Kidney epithelial cell (primary cell): ENCODE results near the gene SLC25A12. TPM values are rescaled to one million over a fixed set of nuclear protein-coding genes. Genes with fewer than 3 reads are reported as not detected.

Experiments used
- DNase-seq: peaks from one replicate; pipeline ENCODE4 v3.0.0-alpha.2; 2010; ENCODE audit warnings: low read depth
- H3K27me3 ChIP-seq: 2 replicates; pipeline ENCODE4 v1.6.0; 2011; ENCODE audit warnings: low read length; ENCODE audit not compliant: control insufficient read depth, insufficient read depth
- H3K36me3 ChIP-seq: 2 replicates; pipeline ENCODE4 v1.5.1; 2011; ENCODE audit warnings: low read length; ENCODE audit not compliant: control insufficient read depth, insufficient read depth
- H3K4me3 ChIP-seq: 2 replicates; pipeline ENCODE4 v1.5.1; 2011; ENCODE audit warnings: low read depth, mild to moderate bottlenecking, control low read depth, low read length
- CTCF ChIP-seq: IDR thresholded peaks from 2 replicates; pipeline ENCODE4 v1.5.1; 2011; ENCODE audit warnings: mild to moderate bottlenecking, moderate library complexity, low read length, control low read depth, inconsistent platforms; ENCODE audit not compliant: insufficient read depth, poor library complexity, severe bottlenecking
- total RNA-seq: library from RNA; depleted of rRNA; stranded (reverse); fragments of >200 nt; gene quantifications from 2 replicates; pipeline ENCODE4 v1.2.3, GENCODE V29; 2015

Gene SLC25A12
- total RNA-seq, 1 donor from 2014 or later = 9.1 TPM

DNA sequence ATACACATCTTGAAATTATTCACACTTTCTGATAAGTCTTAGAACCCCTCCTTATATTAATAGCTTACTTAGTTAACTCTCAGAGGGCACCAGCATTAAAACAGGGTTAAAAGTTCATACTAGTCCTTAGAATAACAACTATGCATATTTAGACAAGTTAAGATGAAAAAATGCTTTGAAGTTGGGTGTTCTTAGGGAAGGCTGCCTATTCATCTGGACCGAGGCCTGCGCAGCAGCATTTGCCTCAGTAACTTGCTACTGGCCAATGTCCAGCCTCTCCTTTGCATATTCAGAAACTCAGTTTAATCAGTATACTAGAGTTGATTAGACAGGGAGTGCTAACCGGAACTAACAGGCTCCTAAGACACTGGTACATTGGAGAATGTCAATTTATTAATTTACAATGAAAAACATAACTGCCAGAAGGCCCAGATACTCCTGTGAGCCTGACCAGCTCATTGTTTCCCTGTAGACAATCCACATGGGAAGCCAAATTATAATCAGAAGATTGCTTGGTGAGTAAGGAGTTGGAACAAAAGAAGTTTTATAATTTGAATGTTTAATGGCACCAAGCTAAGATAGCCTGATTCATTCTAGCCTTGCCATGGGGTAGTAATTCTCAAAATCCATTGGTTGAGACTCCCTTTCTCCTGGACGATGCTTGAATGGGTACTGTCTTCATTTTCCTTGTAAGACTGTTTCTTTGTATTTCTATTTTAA lies 157.9 kb downstream of the SLC25A12 start:
- no peak for DNase-seq
- TF ChIP-seq CTCF = no peak
- Histone ChIP-seq H3K36me3 (no peaks in the 10 kb centered on the region), H3K27me3 (no peaks in the 10 kb centered on the region), H3K4me3 (no peak overlapping the region)

Other genes starting within 250 kb of the SLC25A12 start
- 113 and 129 TPM in 2 replicates for gene DYNC1I2, start 206.8 kb downstream of the SLC25A12 start, total RNA-seq
- 26.0 and 27.1 TPM in 2 replicates for gene HAT1, start 28.2 kb upstream of the SLC25A12 start, total RNA-seq
- 6.3 and 8.5 TPM in 2 replicates for gene METAP1D, start 105.7 kb upstream of the SLC25A12 start, total RNA-seq
- gene DLX1, start 191.3 kb upstream of the SLC25A12 start, total RNA-seq = 0.17 TPM in 1 of 2 replicates, not detected in the other
- 0.08 TPM in 1 of 2 replicates, not detected in the other for gene DLX2, start 208.7 kb upstream of the SLC25A12 start, total RNA-seq